Tongue (tissue), 1 donor: Measurements from ENCODE around the gene DYNC1I1. TPM values are rescaled to one million over a fixed set of nuclear protein-coding genes. Genes with fewer than 3 reads are reported as not detected.

ENCODE experiments used
- total RNA-seq: library from RNA; depleted of rRNA; stranded (reverse); fragments of >200 nt; gene quantifications from one replicate; pipeline ENCODE4 v1.2.3, GENCODE V29; 2014

Gene DYNC1I1
- total RNA-seq, 1 donor from 2014 or later, result 2.6 TPM

Other genes starting within 250 kb of the DYNC1I1 start
- gene PDK4, start 176.0 kb upstream of the DYNC1I1 start, total RNA-seq, result 48.6 TPM